ENCODE results near the gene ZNF518B.
A peak's percentile ranks its signal among the peaks of the same experiment; 100 is the strongest.

ZNF518B gene

GRCh38 chr4:10457255-10457801, at the start of gene ZNF518B:
Gene ZNF518B, minus strand, starts transcription at chr4:10457426. Its CDS starts 11,098 bp downstream, at chr4:10446328.
- H3K4me3 Mint-ChIP-seq = peak within 1 kb of the TSS; percentile 80
- ATAC-seq (replicated peaks; ENCODE audit: extremely low read depth, poor library complexity, severe bottlenecking) (peak; percentile 84), DNase-seq (ENCODE audit: low spot score in 2 of 2) (peak; percentile 65 to 75)
- H3K27ac Mint-ChIP-seq (ENCODE audit: low read depth) = peak within 1 kb of the TSS; percentile 92
- peaks cover 20% of the 10 kb centered on the region for H3K36me3 Mint-ChIP-seq (ENCODE audit: insufficient read depth)
- H3K27me3 Mint-ChIP-seq = peaks cover 9% of the 10 kb centered on the region
- peaks cover 3% of the 10 kb centered on the region for H3K9me3 Mint-ChIP-seq
- H3K4me1 Mint-ChIP-seq = peaks cover 43% of the 10 kb centered on the region

GRCh38 chr4:10506077-10506476, 48.9 kb upstream of the ZNF518B start:
- Mint-ChIP-seq H3K9me3 (no peaks in the 10 kb centered on the region), H3K4me1 (no peaks in the 10 kb centered on the region)
- ATAC-seq (replicated peaks; ENCODE audit: extremely low read depth, poor library complexity, severe bottlenecking) = no peak

GRCh38 chr4:10504570-10505179, 47.4 kb upstream of the ZNF518B start:
- H3K27me3 Mint-ChIP-seq = peaks cover 33% of the 10 kb centered on the region

More at GRCh38 chr4:10506077-10506476, 48.9 kb upstream of the ZNF518B start:
- no peak for DNase-seq (ENCODE audit: low spot score in 2 of 2)
- H3K27me3 Mint-ChIP-seq = peaks cover 19% of the 10 kb centered on the region
- no peak overlapping the region for H3K4me3 Mint-ChIP-seq
- H3K36me3 Mint-ChIP-seq (ENCODE audit: insufficient read depth) = no peaks in the 10 kb centered on the region
- H3K27ac Mint-ChIP-seq (ENCODE audit: low read depth) = no peak overlapping the region

GRCh38 chr4:10502717-10503116, 45.5 kb upstream of the ZNF518B start:
- Mint-ChIP-seq H3K9me3 (no peaks in the 10 kb centered on the region), H3K4me1 (no peaks in the 10 kb centered on the region), H3K27ac (ENCODE audit: low read depth) (no peak overlapping the region), H3K4me3 (no peak overlapping the region), H3K36me3 (ENCODE audit: insufficient read depth) (no peaks in the 10 kb centered on the region), H3K27me3 (peaks cover 38% of the 10 kb centered on the region)
- no peak for ATAC-seq (replicated peaks; ENCODE audit: extremely low read depth, poor library complexity, severe bottlenecking)
- no peak for DNase-seq (ENCODE audit: low spot score in 2 of 2)

More at GRCh38 chr4:10504570-10505179, 47.4 kb upstream of the ZNF518B start:
- Mint-ChIP-seq H3K4me1 (no peaks in the 10 kb centered on the region), H3K36me3 (ENCODE audit: insufficient read depth) (no peaks in the 10 kb centered on the region), H3K4me3 (no peak overlapping the region), H3K27ac (ENCODE audit: low read depth) (no peak overlapping the region), H3K9me3 (no peaks in the 10 kb centered on the region)
- DNase-seq (ENCODE audit: low spot score in 2 of 2) (no peak), ATAC-seq (replicated peaks; ENCODE audit: extremely low read depth, poor library complexity, severe bottlenecking) (no peak)

- no peaks in the 10 kb centered on the region for H3K36me3 Mint-ChIP-seq (ENCODE audit: insufficient read depth)
- DNase-seq (ENCODE audit: low spot score in 2 of 2) = no peak
- H3K9me3 Mint-ChIP-seq = no peaks in the 10 kb centered on the region
- no peak overlapping the region for H3K4me3 Mint-ChIP-seq
- peaks cover 38% of the 10 kb centered on the region for H3K27me3 Mint-ChIP-seq
- no peaks in the 10 kb centered on the region for H3K4me1 Mint-ChIP-seq
- H3K27ac Mint-ChIP-seq (ENCODE audit: low read depth) = no peak overlapping the region
- no peak for ATAC-seq (replicated peaks; ENCODE audit: extremely low read depth, poor library complexity, severe bottlenecking)
These were observed 43.5 kb upstream of the ZNF518B start for GRCh38 chr4:10500776-10501175.

GRCh38 chr4:10496200-10496599, 39.0 kb upstream of the ZNF518B start:
- no peaks in the 10 kb centered on the region for H3K9me3 Mint-ChIP-seq
- ATAC-seq (replicated peaks; ENCODE audit: extremely low read depth, poor library complexity, severe bottlenecking) (no peak), DNase-seq (ENCODE audit: low spot score in 2 of 2) (no peak)
- no peak overlapping the region for H3K27ac Mint-ChIP-seq (ENCODE audit: low read depth)
- H3K4me1 Mint-ChIP-seq = no peaks in the 10 kb centered on the region
- H3K27me3 Mint-ChIP-seq = peaks cover 43% of the 10 kb centered on the region
- H3K4me3 Mint-ChIP-seq = no peak overlapping the region
- H3K36me3 Mint-ChIP-seq (ENCODE audit: insufficient read depth) = no peaks in the 10 kb centered on the region

- no peaks in the 10 kb centered on the region for H3K9me3 Mint-ChIP-seq
- peaks cover 43% of the 10 kb centered on the region for H3K27me3 Mint-ChIP-seq
- H3K4me3 Mint-ChIP-seq = no peak overlapping the region
- ATAC-seq (replicated peaks; ENCODE audit: extremely low read depth, poor library complexity, severe bottlenecking) = no peak
- DNase-seq (ENCODE audit: low spot score in 2 of 2) = no peak
- H3K4me1 Mint-ChIP-seq = no peaks in the 10 kb centered on the region
- H3K36me3 Mint-ChIP-seq (ENCODE audit: insufficient read depth) = no peaks in the 10 kb centered on the region
- H3K27ac Mint-ChIP-seq (ENCODE audit: low read depth) = no peak overlapping the region
These were observed 38.4 kb upstream of the ZNF518B start for GRCh38 chr4:10495651-10496050.

GRCh38 chr4:10492464-10492863, 35.2 kb upstream of the ZNF518B start:
- H3K36me3 Mint-ChIP-seq (ENCODE audit: insufficient read depth) = peaks cover 1% of the 10 kb centered on the region
- H3K27me3 Mint-ChIP-seq = peaks cover 59% of the 10 kb centered on the region
- no peaks in the 10 kb centered on the region for H3K9me3 Mint-ChIP-seq
- no peak for ATAC-seq (replicated peaks; ENCODE audit: extremely low read depth, poor library complexity, severe bottlenecking)
- H3K4me3 Mint-ChIP-seq = no peak overlapping the region
- no peak overlapping the region for H3K27ac Mint-ChIP-seq (ENCODE audit: low read depth)
- H3K4me1 Mint-ChIP-seq = no peaks in the 10 kb centered on the region
- no peak for DNase-seq (ENCODE audit: low spot score in 2 of 2)

GRCh38 chr4:10491401-10491800, 34.2 kb upstream of the ZNF518B start:
- Mint-ChIP-seq H3K27ac (ENCODE audit: low read depth) (no peak overlapping the region), H3K27me3 (peaks cover 70% of the 10 kb centered on the region), H3K4me1 (no peaks in the 10 kb centered on the region), H3K36me3 (ENCODE audit: insufficient read depth) (peaks cover 1% of the 10 kb centered on the region), H3K9me3 (no peaks in the 10 kb centered on the region), H3K4me3 (no peak overlapping the region)
- no peak for ATAC-seq (replicated peaks; ENCODE audit: extremely low read depth, poor library complexity, severe bottlenecking)
- no peak for DNase-seq (ENCODE audit: low spot score in 2 of 2)

- peaks cover 1% of the 10 kb centered on the region for H3K36me3 Mint-ChIP-seq (ENCODE audit: insufficient read depth)
- no peak for ATAC-seq (replicated peaks; ENCODE audit: extremely low read depth, poor library complexity, severe bottlenecking)
- H3K27ac Mint-ChIP-seq (ENCODE audit: low read depth) = no peak overlapping the region
- H3K27me3 Mint-ChIP-seq = peaks cover 71% of the 10 kb centered on the region
- no peak overlapping the region for H3K4me3 Mint-ChIP-seq
- H3K4me1 Mint-ChIP-seq = no peaks in the 10 kb centered on the region
- DNase-seq (ENCODE audit: low spot score in 2 of 2) = no peak
- H3K9me3 Mint-ChIP-seq = no peaks in the 10 kb centered on the region
These were observed 33.8 kb upstream of the ZNF518B start for GRCh38 chr4:10490996-10491395.

- Mint-ChIP-seq H3K27me3 (peaks cover 41% of the 10 kb centered on the region), H3K9me3 (no peaks in the 10 kb centered on the region), H3K36me3 (ENCODE audit: insufficient read depth) (no peaks in the 10 kb centered on the region), H3K4me1 (no peaks in the 10 kb centered on the region), H3K27ac (ENCODE audit: low read depth) (no peak overlapping the region), H3K4me3 (no peak overlapping the region)
- ATAC-seq (replicated peaks; ENCODE audit: extremely low read depth, poor library complexity, severe bottlenecking) (no peak), DNase-seq (ENCODE audit: low spot score in 2 of 2) (no peak)
These were observed 25.7 kb upstream of the ZNF518B start for GRCh38 chr4:10482913-10483312.

- Mint-ChIP-seq H3K4me3 (no peak overlapping the region), H3K27me3 (peaks cover 26% of the 10 kb centered on the region), H3K36me3 (ENCODE audit: insufficient read depth) (no peaks in the 10 kb centered on the region), H3K4me1 (no peaks in the 10 kb centered on the region), H3K9me3 (no peaks in the 10 kb centered on the region), H3K27ac (ENCODE audit: low read depth) (no peak overlapping the region)
- ATAC-seq (replicated peaks; ENCODE audit: extremely low read depth, poor library complexity, severe bottlenecking) = no peak
- DNase-seq (ENCODE audit: low spot score in 2 of 2) = no peak
These were observed 23.4 kb upstream of the ZNF518B start for GRCh38 chr4:10480616-10481015.

- Mint-ChIP-seq H3K4me3 (no peak overlapping the region), H3K4me1 (no peaks in the 10 kb centered on the region), H3K27me3 (peaks cover 25% of the 10 kb centered on the region), H3K36me3 (ENCODE audit: insufficient read depth) (no peaks in the 10 kb centered on the region), H3K27ac (ENCODE audit: low read depth) (no peak overlapping the region), H3K9me3 (no peaks in the 10 kb centered on the region)
- DNase-seq (ENCODE audit: low spot score in 2 of 2) (no peak), ATAC-seq (replicated peaks; ENCODE audit: extremely low read depth, poor library complexity, severe bottlenecking) (no peak)
These were observed 21.4 kb upstream of the ZNF518B start for GRCh38 chr4:10478621-10479020.

Data from central memory CD8-positive, alpha-beta T cell (primary cell).